SJSA1 (cell line): ENCODE data around the gene MCAT. TPM values are rescaled to one million over a fixed set of nuclear protein-coding genes. Genes with fewer than 3 reads are reported as not detected.

Experiments
- DNase-seq, 2 experiments: peaks; one replicate each; pipeline ENCODE4 v3.0.0-alpha.2; 2015 to 2020; ENCODE audit warnings: low spot score in 2 of 2, low read depth in 1 of 2
- H3K27ac ChIP-seq: fragments of 250-450 bp; sonication (Bioruptor Pico); 2 replicates; pipeline ENCODE4 v1.5.1; 2020; ENCODE audit warnings: mild to moderate bottlenecking, moderate library complexity
- H3K27me3 ChIP-seq: fragments of 250-450 bp; sonication (Bioruptor Pico); replicated peaks from 2 replicates; pipeline ENCODE4 v1.5.1; 2020; ENCODE audit warnings: mild to moderate bottlenecking, moderate library complexity
- H3K36me3 ChIP-seq: fragments of 250-450 bp; sonication (Bioruptor Pico); 2 replicates; pipeline ENCODE4 v1.5.1; 2020; ENCODE audit warnings: mild to moderate bottlenecking
- H3K4me1 ChIP-seq: fragments of 250-450 bp; sonication (Bioruptor Pico); replicated peaks from 2 replicates; pipeline ENCODE4 v1.6.1; 2021; ENCODE audit warnings: mild to moderate bottlenecking
- H3K4me3 ChIP-seq: fragments of 250-450 bp; sonication (Bioruptor Pico); 2 replicates; pipeline ENCODE4 v1.5.1; 2020; ENCODE audit warnings: mild to moderate bottlenecking
- H3K9me3 ChIP-seq: fragments of 250-450 bp; sonication (Bioruptor Pico); replicated peaks from 2 replicates; pipeline ENCODE4 v1.5.1; 2020; ENCODE audit warnings: mild to moderate bottlenecking
- total RNA-seq: library from RNA; depleted of rRNA; stranded (reverse); fragments of >200 nt; shearing (Covaris generic); gene quantifications from 2 replicates; pipeline ENCODE4 v1.2.3, GENCODE V29; 2014

The MCAT gene
- total RNA-seq, 1 experiment from 2014 or later, result 13.5 TPM

DNA sequence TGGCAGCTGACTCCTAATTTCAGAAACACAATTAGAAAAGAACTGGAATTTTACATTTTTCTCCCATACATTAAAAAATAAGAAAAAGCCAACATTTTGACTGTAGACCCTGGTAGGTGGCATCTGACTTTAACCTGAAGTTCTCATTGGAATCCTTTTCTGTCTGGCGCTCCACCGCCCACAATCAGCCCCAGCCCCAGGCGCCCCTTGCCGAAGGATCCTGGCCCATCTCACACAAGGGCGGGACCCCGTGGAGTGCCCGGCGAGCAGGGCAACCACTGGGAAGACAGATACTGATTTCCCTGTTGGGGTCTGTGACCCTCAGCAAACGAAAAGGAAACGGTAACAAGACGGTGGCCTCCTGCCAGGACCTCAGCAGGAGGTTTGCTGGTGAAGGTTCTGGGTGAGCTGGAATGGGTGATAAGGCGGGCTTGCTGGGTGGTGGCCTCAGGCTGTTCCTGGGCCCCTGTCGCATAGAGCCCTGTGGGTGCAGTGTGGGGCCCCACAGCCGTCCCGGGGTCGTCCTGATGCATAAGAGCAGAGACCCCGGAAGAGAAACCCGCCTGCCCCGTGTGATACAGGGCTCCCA lies 23.9 kb upstream of the MCAT start:
- DNase-seq, result no peak
- Histone ChIP-seq H3K9me3 (no peaks in the 10 kb centered on the region), H3K27ac (no peak overlapping the region), H3K4me3 (no peak overlapping the region), H3K36me3 (peaks cover 51% of the 10 kb centered on the region), H3K27me3 (no peaks in the 10 kb centered on the region), H3K4me1 (no peaks in the 10 kb centered on the region)

DNA sequence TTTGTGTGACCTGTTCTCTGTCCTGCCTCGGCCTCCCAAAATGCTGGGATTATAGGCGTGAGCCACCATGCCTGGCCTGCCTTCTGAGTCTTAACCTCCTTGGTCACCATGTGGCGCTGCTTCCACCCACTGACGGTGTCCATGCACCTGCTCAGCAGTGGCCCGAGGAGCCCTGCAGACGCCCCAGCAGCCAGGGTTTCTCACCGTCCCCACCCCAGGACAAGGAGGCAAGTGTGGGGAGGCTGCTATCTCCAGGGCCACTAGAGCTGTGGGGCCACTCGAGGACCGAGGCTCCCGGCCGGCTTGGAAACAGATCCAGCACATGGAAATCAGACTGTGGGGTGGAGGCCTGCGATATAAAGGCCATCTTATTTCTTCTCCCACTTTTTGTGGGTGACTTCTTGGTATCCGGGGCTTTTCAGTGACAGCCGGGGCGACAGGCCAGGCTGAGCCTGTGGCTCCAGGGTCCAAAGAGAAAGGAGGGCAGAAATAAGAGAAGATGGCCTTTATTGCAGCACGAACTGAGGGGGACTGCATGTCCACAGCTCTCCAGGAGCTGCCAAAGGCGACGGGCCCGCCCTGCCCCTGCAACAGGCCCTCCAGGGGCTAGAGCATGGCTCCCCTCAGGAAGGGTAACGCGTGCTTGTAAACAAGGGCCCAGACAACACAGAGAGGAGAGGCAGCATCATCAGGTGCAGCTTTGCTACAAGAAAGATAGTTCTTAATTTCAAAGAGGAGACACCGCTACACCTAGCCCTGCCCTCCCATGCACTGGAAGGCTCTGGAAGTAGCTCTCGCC lies 23.1 kb upstream of the MCAT start:
- no peak for DNase-seq
- Histone ChIP-seq H3K9me3 (no peaks in the 10 kb centered on the region), H3K4me1 (no peaks in the 10 kb centered on the region), H3K4me3 (no peak overlapping the region), H3K27me3 (no peaks in the 10 kb centered on the region), H3K27ac (no peak overlapping the region), H3K36me3 (peaks cover 44% of the 10 kb centered on the region)

DNA sequence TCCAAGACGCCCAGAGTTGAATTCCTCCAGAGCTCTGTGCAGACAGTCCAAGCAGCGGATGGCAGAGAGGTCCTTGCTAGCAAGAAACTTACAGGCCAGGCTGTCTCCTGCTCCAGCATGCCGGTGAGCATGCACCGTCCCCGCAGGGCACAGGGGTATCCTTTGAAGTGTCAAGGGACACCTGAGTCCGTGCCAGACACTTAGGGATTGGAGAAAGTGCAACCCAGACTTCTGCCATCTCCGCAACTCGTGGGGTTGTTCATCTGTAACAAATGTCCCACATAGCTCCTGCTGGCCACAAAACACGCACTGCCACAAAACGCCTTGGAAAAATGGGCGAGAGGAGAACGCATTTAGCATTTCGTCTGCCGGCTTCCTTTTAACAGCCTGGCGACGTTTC lies 21.4 kb upstream of the MCAT start:
- peaks cover 44% of the 10 kb centered on the region for H3K36me3 ChIP-seq
- no peaks in the 10 kb centered on the region for H3K9me3 ChIP-seq
- H3K4me1 ChIP-seq, result no peaks in the 10 kb centered on the region
- H3K27ac ChIP-seq, result no peak overlapping the region
- H3K27me3 ChIP-seq, result no peaks in the 10 kb centered on the region
- no peak for DNase-seq
- no peak overlapping the region for H3K4me3 ChIP-seq

DNA sequence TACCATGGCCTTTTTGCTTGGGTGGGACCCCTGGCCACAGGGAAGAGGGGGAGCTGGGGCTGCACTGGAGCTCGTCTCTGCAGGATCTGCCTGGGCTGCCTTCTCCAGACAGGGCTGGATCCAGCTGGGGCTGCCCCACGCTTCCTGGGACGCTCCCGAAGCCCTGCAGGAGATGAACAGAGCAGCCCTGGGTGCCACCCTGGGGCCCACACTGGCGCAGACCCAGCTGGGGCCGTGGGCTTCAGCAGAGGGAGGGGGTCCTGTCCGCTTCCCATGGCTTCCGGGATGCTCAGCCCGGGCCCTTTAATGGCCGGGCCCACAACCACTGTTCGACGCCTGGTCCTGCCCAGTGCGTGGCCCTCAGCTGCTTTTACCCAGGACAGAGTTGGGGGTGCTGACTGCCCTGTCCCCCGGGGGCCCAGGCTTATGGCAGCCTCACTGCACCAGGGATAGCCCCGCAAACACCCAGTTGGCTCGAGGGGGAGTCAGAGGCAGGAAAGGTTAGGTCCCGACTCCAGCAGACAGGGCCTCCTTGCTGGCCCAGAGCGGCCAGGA lies 20.1 kb upstream of the MCAT start:
- no peaks in the 10 kb centered on the region for H3K9me3 ChIP-seq
- H3K4me3 ChIP-seq, result no peak overlapping the region
- no peak overlapping the region for H3K27ac ChIP-seq
- H3K4me1 ChIP-seq, result no peaks in the 10 kb centered on the region
- no peak for DNase-seq
- H3K27me3 ChIP-seq, result no peaks in the 10 kb centered on the region
- H3K36me3 ChIP-seq, result peaks cover 41% of the 10 kb centered on the region

DNA sequence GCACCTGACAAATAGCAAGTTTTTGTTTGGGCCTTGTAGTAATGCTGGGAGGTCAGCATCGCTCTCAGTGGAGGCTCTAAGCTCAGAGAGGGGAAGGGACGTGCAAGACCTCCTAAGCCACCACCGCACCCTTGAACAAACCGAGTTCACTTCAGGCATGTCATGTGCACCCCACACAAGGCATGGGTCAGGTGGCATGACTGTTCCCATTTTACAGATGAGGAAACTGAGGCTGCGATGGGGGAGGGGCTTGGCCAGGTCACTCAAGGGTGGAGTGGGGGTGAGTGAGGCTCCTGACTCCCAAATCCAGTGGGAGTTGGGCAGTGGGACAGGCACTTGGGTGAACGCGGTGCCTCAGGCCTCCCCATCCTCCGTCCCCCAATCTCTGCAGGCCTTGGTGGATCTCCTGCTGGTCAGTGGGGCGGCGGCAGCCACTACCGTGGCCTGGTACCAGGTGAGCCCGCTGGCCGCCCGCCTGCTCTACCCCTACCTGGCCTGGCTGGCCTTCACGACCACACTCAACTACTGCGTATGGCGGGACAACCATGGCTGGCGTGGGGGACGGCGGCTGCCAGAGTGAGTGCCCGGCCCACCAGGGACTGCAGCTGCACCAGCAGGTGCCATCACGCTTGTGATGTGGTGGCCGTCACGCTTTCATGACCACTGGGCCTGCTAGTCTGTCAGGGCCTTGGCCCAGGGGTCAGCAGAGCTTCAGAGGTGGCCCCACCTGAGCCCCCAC lies 19.4 kb upstream of the MCAT start:
- Histone ChIP-seq H3K36me3 (peaks cover 36% of the 10 kb centered on the region), H3K27me3 (no peaks in the 10 kb centered on the region), H3K9me3 (no peaks in the 10 kb centered on the region; the same call in 1 of the 2 replicates), H3K4me3 (no peak overlapping the region), H3K27ac (no peak overlapping the region), H3K4me1 (no peaks in the 10 kb centered on the region)
- no peak for DNase-seq

DNA sequence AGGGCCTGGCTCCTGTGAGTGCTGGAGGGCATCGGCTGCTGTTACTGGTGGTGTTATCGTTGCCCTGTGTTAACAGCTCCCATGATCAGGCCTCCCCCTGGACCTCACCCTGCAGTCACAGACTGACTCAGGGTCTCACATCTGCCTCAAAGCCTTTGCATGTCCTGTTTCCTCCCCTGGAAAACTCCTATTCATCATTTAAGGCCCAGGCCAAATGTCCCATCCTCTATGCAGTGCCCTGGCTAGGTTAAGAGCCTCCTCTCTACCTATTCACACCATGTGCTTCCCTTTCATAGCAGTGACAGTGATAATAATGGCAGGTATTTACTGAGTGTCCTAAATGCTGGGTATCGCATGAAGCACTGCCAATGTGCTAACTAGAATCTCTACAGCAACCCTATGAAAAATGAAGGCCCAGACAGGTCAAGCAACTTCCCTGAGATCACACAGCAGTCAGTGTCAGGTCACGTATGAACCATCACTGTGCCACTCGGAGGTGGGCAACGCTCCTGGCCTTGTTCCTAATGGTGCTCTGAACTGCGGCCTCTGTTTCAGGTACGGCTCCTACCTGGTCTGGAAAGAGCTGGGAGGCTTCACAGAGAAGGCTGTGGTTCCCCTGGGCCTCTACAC lies 17.4 kb upstream of the MCAT start:
- DNase-seq, result no peak
- peaks cover 31% of the 10 kb centered on the region for H3K36me3 ChIP-seq
- H3K27me3 ChIP-seq, result no peaks in the 10 kb centered on the region
- H3K4me3 ChIP-seq, result no peak overlapping the region
- no peaks in the 10 kb centered on the region; the same call in 1 of the 2 replicates for H3K9me3 ChIP-seq
- no peak overlapping the region for H3K27ac ChIP-seq
- H3K4me1 ChIP-seq, result no peaks in the 10 kb centered on the region

DNA sequence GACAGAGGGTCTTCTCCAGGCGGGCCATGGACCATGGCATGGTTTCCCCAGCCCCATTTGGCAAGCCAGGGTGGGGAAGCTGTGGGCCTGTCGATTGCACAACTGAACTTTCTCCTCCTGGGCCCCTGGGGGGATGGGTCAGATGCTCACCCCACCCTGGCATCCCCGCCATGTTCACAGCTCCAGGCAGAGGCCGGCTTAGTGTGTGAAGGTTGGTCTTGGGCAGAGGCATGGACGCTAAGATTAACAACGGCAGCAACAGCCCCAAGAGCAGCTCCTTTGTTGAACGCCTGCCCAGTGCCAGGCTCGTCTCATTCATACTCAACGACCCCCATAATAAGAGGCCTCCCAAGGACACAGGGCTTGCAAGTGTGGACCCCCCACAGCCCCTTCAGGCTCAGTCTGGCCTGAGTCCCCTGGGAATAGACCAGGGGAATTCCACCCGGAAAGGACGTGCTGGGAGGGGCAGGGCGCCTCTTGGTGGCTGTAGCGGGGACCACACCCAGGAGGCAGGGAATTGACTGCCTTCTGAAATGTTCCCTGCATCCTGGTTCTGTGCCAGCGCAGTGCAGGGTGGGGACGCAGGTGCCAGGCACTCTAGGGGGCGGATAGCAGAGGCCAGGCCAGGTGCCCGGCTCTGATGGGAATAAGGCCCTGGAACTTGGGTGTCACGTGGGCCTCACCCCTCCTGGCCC lies 16.4 kb upstream of the MCAT start:
- peaks cover 34% of the 10 kb centered on the region for H3K36me3 ChIP-seq
- H3K27me3 ChIP-seq, result no peaks in the 10 kb centered on the region
- no peak overlapping the region for H3K4me3 ChIP-seq
- H3K9me3 ChIP-seq, result no peaks in the 10 kb centered on the region; the same call in 1 of the 2 replicates
- H3K4me1 ChIP-seq, result no peaks in the 10 kb centered on the region
- DNase-seq, result no peak
- no peak overlapping the region for H3K27ac ChIP-seq

DNA sequence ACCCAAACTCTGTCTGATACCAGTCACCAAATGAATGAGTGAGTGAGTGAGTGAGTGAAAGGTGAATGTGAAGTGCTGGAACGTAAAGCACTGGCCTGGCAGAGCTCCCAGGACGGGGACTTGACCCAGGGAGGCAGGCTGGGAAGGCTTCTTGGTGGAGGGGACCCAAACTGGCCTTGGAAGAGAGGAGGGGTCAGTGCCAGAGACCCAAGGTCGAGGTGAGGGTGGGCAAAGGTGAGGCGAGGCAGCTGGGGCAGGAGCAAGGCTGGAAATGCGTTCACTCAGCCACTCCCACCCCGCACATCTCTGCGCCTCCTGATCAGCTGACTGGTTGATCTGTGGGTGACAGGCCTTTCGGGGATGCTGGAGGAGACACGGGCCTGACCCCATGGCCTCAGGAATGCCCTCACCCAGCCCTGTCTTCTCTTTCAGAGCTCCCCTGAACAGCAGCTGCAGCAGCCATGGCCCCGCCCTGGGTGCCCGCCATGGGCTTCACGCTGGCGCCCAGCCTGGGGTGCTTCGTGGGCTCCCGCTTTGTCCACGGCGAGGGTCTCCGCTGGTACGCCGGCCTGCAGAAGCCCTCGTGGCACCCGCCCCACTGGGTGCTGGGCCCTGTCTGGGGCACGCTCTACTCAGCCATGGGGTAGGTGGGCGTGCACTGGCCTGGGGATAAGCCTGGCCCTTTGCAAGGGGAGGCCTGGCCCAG lies 15.7 kb upstream of the MCAT start:
- H3K4me1 ChIP-seq, result no peaks in the 10 kb centered on the region
- H3K9me3 ChIP-seq, result no peaks in the 10 kb centered on the region; the same call in 1 of the 2 replicates
- no peak overlapping the region for H3K4me3 ChIP-seq
- no peak for DNase-seq
- H3K27ac ChIP-seq, result no peak overlapping the region
- H3K27me3 ChIP-seq, result no peaks in the 10 kb centered on the region
- H3K36me3 ChIP-seq, result peaks cover 34% of the 10 kb centered on the region

DNA sequence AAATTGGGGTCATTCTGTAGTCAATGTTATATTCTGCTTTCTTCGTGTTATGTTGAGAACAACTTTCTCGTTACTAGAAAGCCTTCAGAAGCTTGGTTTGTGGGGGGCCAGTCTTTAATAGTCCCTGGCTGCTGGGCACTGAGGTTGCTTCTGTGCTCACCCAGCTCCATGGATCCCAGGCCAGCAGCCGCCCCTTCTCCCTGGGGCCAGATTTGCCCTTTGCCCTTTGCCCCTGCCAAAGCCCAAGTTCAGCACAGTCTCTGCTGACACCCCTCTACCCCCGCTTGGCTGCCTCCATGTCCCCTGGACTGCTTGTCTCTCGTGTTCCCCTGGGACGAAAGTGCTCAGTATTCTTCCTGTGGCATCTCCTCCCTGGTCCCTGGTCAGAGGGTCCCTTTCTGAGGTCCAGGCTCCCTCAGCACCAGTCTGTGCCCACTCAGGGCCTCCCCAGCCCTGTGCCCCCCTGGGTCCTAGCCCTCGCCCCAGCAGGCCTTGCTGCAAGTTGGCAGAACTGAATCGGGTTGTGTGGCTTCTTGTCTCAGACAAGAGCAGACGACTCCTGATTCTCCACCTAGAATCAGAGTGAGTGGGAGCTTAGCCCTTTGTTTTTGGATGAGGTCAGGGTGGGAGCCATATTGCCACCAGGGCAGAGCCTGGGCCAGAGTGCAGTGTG lies 14.8 kb upstream of the MCAT start:
- H3K9me3 ChIP-seq, result no peaks in the 10 kb centered on the region; the same call in 1 of the 2 replicates
- no peaks in the 10 kb centered on the region for H3K27me3 ChIP-seq
- H3K36me3 ChIP-seq, result peaks cover 34% of the 10 kb centered on the region
- H3K27ac ChIP-seq, result no peak overlapping the region
- no peak for DNase-seq
- peaks cover 1% of the 10 kb centered on the region for H3K4me1 ChIP-seq
- no peak overlapping the region for H3K4me3 ChIP-seq

DNA sequence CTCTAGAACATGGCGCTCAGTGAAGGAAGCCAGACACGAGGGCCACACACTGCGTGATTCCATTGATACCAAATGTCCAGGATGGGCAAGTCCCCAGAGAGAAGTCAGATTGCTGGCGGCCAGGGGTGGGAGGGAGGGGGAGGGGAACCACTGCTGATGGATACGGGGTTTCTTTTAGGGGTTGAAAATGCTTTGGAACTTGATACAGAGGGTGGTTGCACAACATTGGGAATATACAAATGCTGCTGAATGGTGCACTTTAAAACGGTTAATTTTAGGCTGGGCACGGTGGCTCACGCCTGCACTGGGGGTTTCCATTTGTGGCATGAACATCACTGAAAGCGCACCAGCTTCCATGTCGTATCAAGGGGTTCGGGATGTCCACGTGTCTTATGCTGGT lies 13.2 kb upstream of the MCAT start:
- Histone ChIP-seq H3K9me3 (no peaks in the 10 kb centered on the region; the same call in 1 of the 2 replicates), H3K4me1 (peaks cover 17% of the 10 kb centered on the region), H3K27me3 (no peaks in the 10 kb centered on the region), H3K36me3 (peaks cover 30% of the 10 kb centered on the region), H3K27ac (no peak overlapping the region), H3K4me3 (no peak overlapping the region)
- DNase-seq, result no peak

DNA sequence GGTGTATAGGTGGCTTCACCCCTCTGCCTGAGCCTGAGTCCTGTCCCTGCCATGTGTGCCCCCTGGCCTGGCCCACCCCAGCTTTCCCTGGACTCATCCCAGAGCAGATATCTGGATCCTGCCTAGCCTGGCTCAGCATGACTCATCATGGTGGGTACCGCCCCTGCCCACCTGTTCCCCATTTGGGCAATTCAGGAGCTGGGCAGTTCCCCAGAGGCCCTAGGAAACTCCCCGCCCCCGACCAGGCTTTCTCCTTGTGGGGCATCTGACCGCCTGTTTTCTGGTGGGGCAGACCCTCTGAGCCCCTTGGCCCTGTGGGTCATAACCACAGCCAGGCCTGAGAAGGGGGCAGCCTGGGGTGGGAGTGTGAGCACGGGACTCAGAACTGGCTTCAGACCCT lies 12.6 kb upstream of the MCAT start:
- Histone ChIP-seq H3K4me1 (peaks cover 22% of the 10 kb centered on the region), H3K27me3 (no peaks in the 10 kb centered on the region), H3K36me3 (peaks cover 27% of the 10 kb centered on the region), H3K4me3 (no peak overlapping the region), H3K27ac (no peak overlapping the region), H3K9me3 (no peaks in the 10 kb centered on the region; the same call in 1 of the 2 replicates)
- no peak for DNase-seq

DNA sequence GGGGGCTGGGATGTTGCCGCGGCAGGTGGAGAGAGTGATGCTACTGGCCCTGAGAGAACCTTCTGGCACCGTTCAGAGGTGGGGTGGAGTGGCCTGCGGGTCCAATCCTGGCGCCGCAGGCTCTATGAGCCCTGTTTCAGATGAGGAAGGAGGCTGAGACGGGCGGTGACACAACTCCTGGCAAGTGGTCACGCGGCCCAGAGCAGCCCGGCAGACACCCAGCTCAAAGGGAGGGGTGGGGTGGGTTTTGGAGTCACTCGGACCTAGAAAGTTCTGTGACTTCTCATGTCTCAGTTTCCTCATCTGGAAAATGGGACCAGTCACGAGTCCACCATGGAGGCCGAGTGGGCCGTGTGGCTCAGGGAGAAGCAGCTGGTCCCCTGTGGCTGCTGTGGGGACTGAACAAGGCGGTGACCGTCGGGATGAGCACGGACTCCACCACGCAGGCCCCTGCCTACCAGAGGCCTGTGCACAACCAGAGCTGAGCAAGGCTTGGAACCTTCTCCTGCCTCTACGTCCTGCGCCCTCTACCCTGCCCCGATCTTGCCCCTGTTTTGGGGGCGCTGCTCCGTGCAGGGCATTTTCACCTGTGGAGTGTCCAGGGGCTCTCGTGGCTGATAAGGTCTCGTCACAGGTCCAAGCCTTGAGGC lies 11.8 kb upstream of the MCAT start:
- DNase-seq, result no peak
- Histone ChIP-seq H3K27me3 (no peaks in the 10 kb centered on the region), H3K36me3 (peaks cover 19% of the 10 kb centered on the region), H3K4me1 (peaks cover 23% of the 10 kb centered on the region), H3K9me3 (no peaks in the 10 kb centered on the region; the same call in 1 of the 2 replicates), H3K27ac (no peak overlapping the region), H3K4me3 (no peak overlapping the region)
